ENCODE results near the gene C3orf49. TPM values are rescaled to one million over a fixed set of nuclear protein-coding genes. Genes with fewer than 3 reads are reported as not detected.

C3orf49 gene
- not detected in 2 replicates for total RNA-seq

DNA sequence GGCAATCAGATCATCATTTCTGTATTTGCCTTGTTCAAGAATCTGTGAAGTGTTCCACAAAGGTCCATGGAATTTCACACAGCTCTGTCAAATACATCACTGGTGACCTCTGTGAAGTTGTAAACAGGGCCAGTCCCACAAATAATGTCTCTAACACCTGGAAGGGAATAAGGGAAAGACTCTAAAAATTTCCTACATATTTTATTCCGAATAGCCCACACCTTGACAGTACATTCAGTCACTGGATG, at the start of gene C3orf49:
Gene C3orf49, plus strand, starts transcription at position 149 of the 248 bp plus-strand sequence. CDS start 173 bp downstream, outside the sequence.

GRCh38 chr3:63863150-63864007, 44.3 kb downstream of the C3orf49 start, which contains the start of the genes ATXN7 and THOC7:
Gene ATXN7, plus strand, starts transcription at chr3:63863867. Its CDS starts 48,732 bp downstream, at chr3:63912599.
Gene THOC7, minus strand, starts transcription at chr3:63863805. Its CDS starts 15 bp downstream, at chr3:63863790.

Other genes with a start within 250 kb of the C3orf49 start
- not detected in 2 replicates for gene SNTN, start 166.6 kb upstream of the C3orf49 start, total RNA-seq
- gene THOC7, start 44.5 kb downstream of the C3orf49 start, total RNA-seq: 39.1 and 43.5 TPM in 2 replicates
- 11.9 and 14.3 TPM in 2 replicates for gene ATXN7, start 44.6 kb downstream of the C3orf49 start, total RNA-seq
- not detected in 2 replicates for gene SCAANT1, start 93.1 kb downstream of the C3orf49 start, total RNA-seq
- gene PSMD6, start 204.2 kb downstream of the C3orf49 start, total RNA-seq: 86.9 and 154 TPM in 2 replicates